Right lobe of liver (tissue), 4 donors: ENCODE results near the gene H6PD.

ENCODE experiments used
- POLR2A ChIP-seq: fragments of 450-650 bp; IDR thresholded peaks from one replicate; pipeline ENCODE4 v1.6.1; 2017; ENCODE audit warnings: antibody characterized with exemption, mild to moderate bottlenecking
- TF ChIP-seq, protein P1 (sequence below), 4 donors: fragments of 200-600 bp in 3 of 4; fragments of 450-650 bp in 1 of 4; IDR thresholded peaks; one replicate each; pipeline versions ENCODE4 v1.5.1 to v1.8.0; 2016 to 2022; ENCODE audit warnings: antibody characterized with exemption in 4 of 4, mild to moderate bottlenecking in 2 of 4
- donor health status: DM: no; HTN: no; CAD: no.
- donor health status: DM: no; HTN: no; CAD: no.
- donor health status: DM: no; HTN: yes; CAD: no.

DNA sequence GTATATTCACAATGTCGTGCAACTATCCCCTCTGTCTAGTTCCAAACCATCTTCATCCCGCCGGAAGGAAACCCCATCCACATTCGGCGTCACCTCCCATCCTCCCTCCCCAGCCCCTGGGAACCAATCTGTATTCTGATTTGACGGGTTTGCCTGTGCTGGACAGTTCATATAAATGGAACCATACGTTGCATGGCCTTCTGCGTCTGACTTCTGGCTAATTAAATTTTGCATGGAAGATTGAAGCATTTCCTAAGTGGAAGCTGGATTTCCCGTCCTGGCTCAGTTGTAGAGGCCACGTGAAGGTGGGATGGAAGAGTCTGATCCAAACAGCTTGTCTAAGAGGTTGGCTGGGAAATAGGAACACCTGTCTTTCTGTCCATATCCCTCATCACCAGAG is 72.7 kb downstream of the H6PD start:
- TF ChIP-seq, protein P1, sequence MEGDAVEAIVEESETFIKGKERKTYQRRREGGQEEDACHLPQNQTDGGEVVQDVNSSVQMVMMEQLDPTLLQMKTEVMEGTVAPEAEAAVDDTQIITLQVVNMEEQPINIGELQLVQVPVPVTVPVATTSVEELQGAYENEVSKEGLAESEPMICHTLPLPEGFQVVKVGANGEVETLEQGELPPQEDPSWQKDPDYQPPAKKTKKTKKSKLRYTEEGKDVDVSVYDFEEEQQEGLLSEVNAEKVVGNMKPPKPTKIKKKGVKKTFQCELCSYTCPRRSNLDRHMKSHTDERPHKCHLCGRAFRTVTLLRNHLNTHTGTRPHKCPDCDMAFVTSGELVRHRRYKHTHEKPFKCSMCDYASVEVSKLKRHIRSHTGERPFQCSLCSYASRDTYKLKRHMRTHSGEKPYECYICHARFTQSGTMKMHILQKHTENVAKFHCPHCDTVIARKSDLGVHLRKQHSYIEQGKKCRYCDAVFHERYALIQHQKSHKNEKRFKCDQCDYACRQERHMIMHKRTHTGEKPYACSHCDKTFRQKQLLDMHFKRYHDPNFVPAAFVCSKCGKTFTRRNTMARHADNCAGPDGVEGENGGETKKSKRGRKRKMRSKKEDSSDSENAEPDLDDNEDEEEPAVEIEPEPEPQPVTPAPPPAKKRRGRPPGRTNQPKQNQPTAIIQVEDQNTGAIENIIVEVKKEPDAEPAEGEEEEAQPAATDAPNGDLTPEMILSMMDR (IDR thresholded peaks at IDR 0.05) = no peak
- TF ChIP-seq POLR2A = no peak
